Upper lobe of right lung (tissue), 1 donor: ENCODE data around the gene TUBB. TPM values are rescaled to one million over a fixed set of nuclear protein-coding genes. Genes with fewer than 3 reads are reported as not detected.
A peak's percentile ranks its signal among the peaks of the same experiment; 100 is the strongest.
"Not testable (repeated sequence)": the region's sequence is repeated elsewhere in the genome, so short reads cannot be mapped to it uniquely, and the experiment has no call there.

ENCODE experiments used
- ATAC-seq: fragments of 200-7000 bp; cut with Tn5 transposase; one replicate; pipeline ENCODE4 v1.9.1; 2020; ENCODE audit warnings: mild to moderate bottlenecking, moderate library complexity
- DNase-seq: peaks from one replicate; pipeline ENCODE4 v3.0.0-alpha.2; 2020
- H3K27ac ChIP-seq: fragments of 200-600 bp; one replicate; pipeline ENCODE4 v1.8.0; 2022
- H3K27me3 ChIP-seq: fragments of 200-600 bp; one replicate; pipeline ENCODE4 v1.8.0; 2022; ENCODE audit warnings: mild to moderate bottlenecking
- H3K36me3 ChIP-seq: fragments of 200-600 bp; one replicate; pipeline ENCODE4 v1.8.0; 2022
- H3K4me1 ChIP-seq: fragments of 200-600 bp; one replicate; pipeline ENCODE4 v1.8.0; 2022
- H3K4me3 ChIP-seq: fragments of 200-600 bp; one replicate; pipeline ENCODE4 v1.8.0; 2022; ENCODE audit warnings: mild to moderate bottlenecking
- H3K9me3 ChIP-seq: fragments of 200-600 bp; one replicate; pipeline ENCODE4 v1.8.0; 2022
- CTCF ChIP-seq: fragments of 200-600 bp; IDR thresholded peaks from one replicate; pipeline ENCODE4 v1.8.0; 2022; ENCODE audit warnings: antibody characterized with exemption
- intact Hi-C: fragments of 100-400 bp; cut with DNase I; formaldehyde crosslinking; loops from one replicate; pipeline ENCODE4 v1.11.0; 2022
- total RNA-seq: library from RNA; stranded (reverse); fragmentation: NEBNext Ultra II Directional; extraction: Animal tissue kit (Norgen Biotek cat#: 25700); gene quantifications from one replicate; pipeline ENCODE4 v1.2.1, GENCODE V29; 2021
- donor health status: DM: no; HTN: yes; CAD: no; lungs with severe emphysema.

TUBB gene
- total RNA-seq, 1 donor from 2014 or later: 243 TPM

- Histone ChIP-seq H3K27me3 (no peaks in the 10 kb centered on the region), H3K27ac (peak within 1 kb of the TSS; percentile 84), H3K4me3 (peak within 1 kb of the TSS; percentile 70), H3K36me3 (peaks cover 24% of the 10 kb centered on the region), H3K9me3 (no peaks in the 10 kb centered on the region), H3K4me1 (peaks cover 27% of the 10 kb centered on the region)
- DNase-seq: peak; percentile 100
- peak; percentile 44 for TF ChIP-seq CTCF
- intact Hi-C loops: no loop called here
- peak; percentile 87 for ATAC-seq
Observed at GRCh38 chr6:30717129-30717844, 2.9 kb upstream of the TUBB start, which contains the start of gene MDC1. Gene MDC1, minus strand, starts transcription at chr6:30717281. Its CDS starts 2,106 bp downstream, at chr6:30715175.

GRCh38 chr6:30717845-30718720 lies 2.1 kb upstream of the TUBB start:
- Histone ChIP-seq H3K4me3 (peak overlapping the region; percentile 48), H3K4me1 (peaks cover 35% of the 10 kb centered on the region), H3K27ac (peak overlapping the region; percentile 84), H3K36me3 (peaks cover 24% of the 10 kb centered on the region)
- intact Hi-C loops, H3K9me3 ChIP-seq, ATAC-seq, H3K27me3 ChIP-seq, DNase-seq: not testable (repeated sequence)

GRCh38 chr6:30719356-30719755 lies 796 bp upstream of the TUBB start:
- no peak for TF ChIP-seq CTCF
- intact Hi-C loops: no loop called here

GRCh38 chr6:30720738-30721197 lies 616 bp downstream of the TUBB start:
- no peaks in the 10 kb centered on the region for H3K27me3 ChIP-seq
- ATAC-seq: peak; percentile 2
- peak; percentile 88 for DNase-seq
- H3K4me1 ChIP-seq: peaks cover 42% of the 10 kb centered on the region
- peak overlapping the region; percentile 75 for H3K4me3 ChIP-seq
- H3K27ac ChIP-seq: peak overlapping the region; percentile 93
- peaks cover 35% of the 10 kb centered on the region for H3K36me3 ChIP-seq
- intact Hi-C loops: no loop called here
- no peak for TF ChIP-seq CTCF
- no peaks in the 10 kb centered on the region for H3K9me3 ChIP-seq

More at GRCh38 chr6:30719356-30719755, 796 bp upstream of the TUBB start:
- no peaks in the 10 kb centered on the region for H3K27me3 ChIP-seq
- H3K27ac ChIP-seq: peak overlapping the region; percentile 93
- no peaks in the 10 kb centered on the region for H3K9me3 ChIP-seq
- ATAC-seq (no peak), DNase-seq (no peak)
- peaks cover 24% of the 10 kb centered on the region for H3K36me3 ChIP-seq
- peaks cover 42% of the 10 kb centered on the region for H3K4me1 ChIP-seq
- H3K4me3 ChIP-seq: peak overlapping the region; percentile 75

- Histone ChIP-seq H3K4me3 (peak overlapping the region; percentile 75), H3K9me3 (no peaks in the 10 kb centered on the region), H3K36me3 (peaks cover 42% of the 10 kb centered on the region), H3K27ac (peak overlapping the region; percentile 93), H3K27me3 (no peaks in the 10 kb centered on the region), H3K4me1 (peaks cover 36% of the 10 kb centered on the region)
- intact Hi-C loops: loop anchor here (2.0 kb wide), 1 partner anchor 43 kb away; no protein-coding TSS in a partner anchor
- DNase-seq (peak; percentile 96), ATAC-seq (peak; percentile 78)
- TF ChIP-seq CTCF: peak; percentile 46
Observed at GRCh38 chr6:30721198-30722024, 1.3 kb downstream of the TUBB start.

- H3K9me3 ChIP-seq, H3K27me3 ChIP-seq, ATAC-seq: not testable (repeated sequence)
- H3K36me3 ChIP-seq: peaks cover 47% of the 10 kb centered on the region
- intact Hi-C loops: loop anchor here (2.0 kb wide), 1 partner anchor 43 kb away; no protein-coding TSS in a partner anchor
- H3K4me1 ChIP-seq: peaks cover 32% of the 10 kb centered on the region
- peak; percentile 74 for DNase-seq
- H3K4me3 ChIP-seq: peak overlapping the region; percentile 75
- peak overlapping the region; percentile 93 for H3K27ac ChIP-seq
Observed at GRCh38 chr6:30722025-30722279, 1.8 kb downstream of the TUBB start.
